IPS-18a (cell line): Measurements from ENCODE around the gene TBR1.
A peak's percentile ranks its signal among the peaks of the same experiment; 100 is the strongest.

Source experiments
- H3K27ac ChIP-seq: one replicate; pipeline ENCODE4 v1.5.1; 2013; ENCODE audit warnings: low read length
- H3K27me3 ChIP-seq: one replicate; pipeline ENCODE4 v1.6.1; 2013; ENCODE audit warnings: mild to moderate bottlenecking, low read length; ENCODE audit not compliant: control insufficient read depth, insufficient read depth
- H3K36me3 ChIP-seq: one replicate; pipeline ENCODE4 v1.6.1; 2013; ENCODE audit warnings: low read depth, low read length; ENCODE audit not compliant: control insufficient read depth
- H3K4me1 ChIP-seq: one replicate; pipeline ENCODE4 v1.6.1; 2013; ENCODE audit warnings: low read depth, low read length; ENCODE audit not compliant: control insufficient read depth
- H3K4me3 ChIP-seq: one replicate; pipeline ENCODE4 v1.5.1; 2013; ENCODE audit warnings: low read length
- H3K9ac ChIP-seq: one replicate; pipeline ENCODE4 v1.6.1; 2013; ENCODE audit warnings: mild to moderate bottlenecking, low read length, moderate library complexity
- H3K9me3 ChIP-seq: one replicate; pipeline ENCODE4 v1.6.1; 2013; ENCODE audit warnings: low read depth, low read length; ENCODE audit not compliant: control insufficient read depth

Gene TBR1

DNA sequence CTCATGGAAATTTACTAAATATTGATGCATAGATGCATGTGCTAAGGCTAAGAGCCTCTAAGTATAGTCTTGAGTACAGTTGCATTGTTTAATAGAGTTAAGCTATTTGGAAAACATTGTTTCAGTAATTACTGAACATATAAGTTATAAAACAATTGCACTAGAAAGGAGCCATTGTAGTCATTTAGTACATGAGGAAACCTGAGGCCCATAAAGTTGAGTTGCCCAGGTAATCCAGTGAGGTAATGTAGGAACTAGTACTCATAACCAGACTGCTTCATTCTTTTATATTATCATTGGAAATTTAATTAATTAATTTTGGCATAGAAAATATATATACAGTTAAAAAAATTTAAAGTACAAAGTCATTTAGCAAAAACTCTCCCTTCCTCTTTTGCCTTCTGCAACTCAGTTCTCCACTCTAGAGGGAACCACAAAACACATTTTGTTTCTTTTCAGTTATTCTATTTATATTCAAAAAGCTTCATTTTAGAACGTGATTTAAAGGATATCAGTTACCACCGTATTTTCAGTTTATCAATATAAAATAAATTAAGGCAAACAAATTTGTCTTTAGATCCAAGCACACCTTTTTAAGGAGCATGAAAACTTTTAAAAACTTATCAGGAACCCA lies 27.8 kb upstream of the TBR1 start:
- Histone ChIP-seq H3K36me3 (peaks cover 31% of the 10 kb centered on the region), H3K4me1 (peaks cover 4% of the 10 kb centered on the region), H3K27ac (no peak overlapping the region), H3K27me3 (no peaks in the 10 kb centered on the region), H3K4me3 (no peak overlapping the region), H3K9ac (no peak overlapping the region), H3K9me3 (no peaks in the 10 kb centered on the region)

DNA sequence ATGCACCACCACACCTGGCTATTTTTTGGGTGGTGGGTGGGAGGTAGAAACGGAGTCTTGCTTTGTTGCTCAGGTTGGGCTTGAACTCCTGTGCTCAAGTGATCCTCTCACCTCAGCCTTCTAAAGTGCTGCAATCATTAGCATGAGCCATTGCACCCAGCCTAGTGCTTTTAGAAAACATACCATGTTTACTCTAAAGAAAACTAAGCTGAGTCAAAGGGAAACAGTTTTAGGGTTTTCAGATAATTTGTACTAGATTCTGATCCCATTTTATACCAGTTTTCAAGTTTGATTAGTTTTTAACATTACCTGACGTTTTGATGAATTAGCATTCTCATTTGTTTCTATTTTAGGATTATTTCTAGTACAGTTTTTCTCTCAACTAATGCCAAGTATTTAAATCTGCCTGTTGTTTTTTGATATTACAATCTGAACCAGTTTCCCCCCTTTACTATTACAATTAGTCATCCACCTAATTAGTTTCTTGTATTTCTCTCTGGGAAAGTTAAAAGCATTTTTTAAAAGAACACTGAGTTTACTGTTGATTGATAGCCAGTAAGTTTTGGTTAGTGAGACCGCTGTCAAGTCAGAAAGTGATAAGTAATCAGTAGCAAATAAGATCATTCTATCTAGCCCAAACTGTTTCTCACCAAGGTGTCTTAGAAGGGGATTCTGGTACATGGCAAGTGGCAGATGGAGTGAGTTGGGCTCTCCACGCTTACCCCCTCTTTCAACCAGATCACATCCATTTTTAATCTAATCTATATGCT lies 24.2 kb upstream of the TBR1 start:
- H3K9ac ChIP-seq = no peak overlapping the region
- peaks cover 15% of the 10 kb centered on the region for H3K4me1 ChIP-seq
- no peak overlapping the region for H3K27ac ChIP-seq
- peaks cover 34% of the 10 kb centered on the region for H3K36me3 ChIP-seq
- H3K27me3 ChIP-seq = no peaks in the 10 kb centered on the region
- H3K9me3 ChIP-seq = no peaks in the 10 kb centered on the region
- no peak overlapping the region for H3K4me3 ChIP-seq

DNA sequence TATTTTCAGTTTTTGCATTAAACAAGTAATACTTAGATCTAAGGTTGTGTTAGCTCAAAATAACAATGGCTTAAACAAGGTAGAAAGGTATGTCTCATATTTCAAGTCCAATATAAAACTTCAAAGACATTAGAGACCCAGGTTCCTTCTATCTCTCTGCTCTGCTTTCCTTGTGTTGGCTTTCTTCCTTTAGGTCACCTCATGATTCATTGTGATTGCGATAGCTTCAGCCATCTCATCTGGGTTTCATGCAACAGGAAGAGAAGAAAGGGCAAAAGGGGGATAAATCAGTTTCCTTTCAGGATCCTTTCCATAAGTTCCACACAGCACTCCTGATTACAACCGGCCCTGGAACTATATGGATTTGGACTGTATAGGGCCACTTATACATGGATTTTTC lies 16.0 kb upstream of the TBR1 start:
- Histone ChIP-seq H3K36me3 (peaks cover 20% of the 10 kb centered on the region), H3K4me3 (no peak overlapping the region), H3K9me3 (no peaks in the 10 kb centered on the region), H3K9ac (no peak overlapping the region), H3K27me3 (no peaks in the 10 kb centered on the region), H3K27ac (no peak overlapping the region), H3K4me1 (peaks cover 2% of the 10 kb centered on the region)

DNA sequence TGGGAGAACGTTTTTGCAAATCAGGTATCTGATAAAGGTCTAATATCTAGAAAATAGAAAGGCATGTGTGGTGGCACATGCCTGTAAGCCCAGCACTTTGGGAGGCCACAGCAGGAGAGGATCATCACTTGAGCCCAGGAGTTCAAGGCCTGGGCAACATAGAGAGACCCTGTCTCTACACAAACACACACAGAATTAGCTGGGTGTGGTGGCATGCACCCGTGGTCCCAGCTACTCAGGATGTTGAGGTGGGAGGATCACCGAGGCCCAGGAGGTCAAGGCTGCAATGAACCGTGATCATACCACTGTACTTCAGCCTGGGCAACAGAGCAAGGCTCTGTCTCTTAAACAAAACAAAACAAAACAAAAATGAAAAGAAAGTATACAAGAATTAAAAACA lies 13.8 kb upstream of the TBR1 start:
- Histone ChIP-seq H3K4me1 (no peaks in the 10 kb centered on the region), H3K27me3 (no peaks in the 10 kb centered on the region), H3K4me3 (no peak overlapping the region), H3K36me3 (peaks cover 6% of the 10 kb centered on the region), H3K9me3 (no peaks in the 10 kb centered on the region), H3K27ac (no peak overlapping the region), H3K9ac (no peak overlapping the region)

DNA sequence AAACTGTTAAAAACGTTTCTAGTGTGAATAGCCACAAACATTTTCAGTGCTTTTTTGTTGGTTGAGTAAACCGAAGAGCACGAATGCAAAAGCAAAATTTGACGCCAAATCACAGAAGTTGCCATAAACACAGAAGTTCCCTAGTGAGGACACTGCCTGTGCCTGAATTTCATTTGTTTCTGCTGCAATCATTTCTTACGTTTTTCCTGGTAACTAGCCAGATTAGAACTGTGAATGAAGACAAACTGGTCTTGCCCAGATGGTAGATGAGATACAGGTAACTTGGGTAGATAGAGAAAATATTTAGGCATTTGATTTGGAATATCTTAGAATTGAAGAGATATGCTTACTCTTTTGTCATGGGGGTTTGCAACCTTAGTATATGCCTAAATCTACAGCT lies 9.8 kb upstream of the TBR1 start:
- peaks cover 2% of the 10 kb centered on the region for H3K36me3 ChIP-seq
- no peak overlapping the region for H3K9ac ChIP-seq
- no peak overlapping the region for H3K27ac ChIP-seq
- H3K4me3 ChIP-seq = no peak overlapping the region
- no peaks in the 10 kb centered on the region for H3K4me1 ChIP-seq
- no peaks in the 10 kb centered on the region for H3K27me3 ChIP-seq
- H3K9me3 ChIP-seq = no peaks in the 10 kb centered on the region

DNA sequence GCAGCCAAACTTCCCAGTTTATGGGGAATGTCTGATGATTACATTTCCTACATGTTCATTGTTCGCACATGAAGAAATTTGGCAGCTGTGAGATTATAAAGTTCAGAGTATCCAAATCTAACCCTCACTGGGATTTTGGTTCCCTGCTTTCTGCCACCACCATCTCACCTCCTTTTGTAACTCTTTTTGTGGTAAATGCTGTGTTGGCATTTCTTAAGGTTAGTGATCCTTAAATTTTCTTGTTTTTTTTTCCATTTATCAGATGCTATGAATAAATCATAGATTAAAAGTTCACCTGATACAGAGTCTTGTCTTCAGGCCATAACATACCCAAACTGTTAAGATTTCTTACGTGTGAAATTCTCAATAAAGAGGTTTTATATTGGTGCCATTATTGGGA lies 8.5 kb upstream of the TBR1 start:
- Histone ChIP-seq H3K9me3 (no peaks in the 10 kb centered on the region), H3K9ac (no peak overlapping the region), H3K4me1 (no peaks in the 10 kb centered on the region), H3K27ac (no peak overlapping the region), H3K27me3 (peaks cover 11% of the 10 kb centered on the region), H3K36me3 (no peaks in the 10 kb centered on the region), H3K4me3 (no peak overlapping the region)

DNA sequence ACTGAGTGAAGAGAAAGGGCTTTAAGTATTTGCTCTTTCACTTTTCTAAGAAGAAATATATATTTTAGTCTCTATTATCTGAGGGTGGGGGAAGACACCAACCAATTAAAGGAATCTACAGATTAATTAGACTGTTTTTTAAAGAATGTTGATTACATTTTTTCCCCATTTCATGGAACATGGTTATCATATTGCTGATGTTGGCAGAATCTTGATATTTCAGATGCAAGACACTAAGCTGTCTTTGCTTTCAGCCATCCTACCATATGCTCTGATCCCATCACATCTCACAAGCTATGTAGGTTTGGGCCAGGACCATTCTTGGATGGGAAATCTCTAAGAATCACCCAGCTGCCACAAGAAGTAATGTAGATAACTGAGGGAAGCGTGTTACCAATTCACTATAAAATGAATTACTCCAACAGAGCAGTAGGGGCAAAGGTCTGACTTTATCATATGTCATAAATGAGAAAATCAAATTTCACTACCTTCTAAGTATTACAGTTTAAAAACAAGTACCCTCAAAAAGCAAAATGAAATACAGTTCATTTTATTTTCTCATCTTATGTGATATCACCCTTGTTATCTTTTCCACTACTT lies 6.7 kb upstream of the TBR1 start:
- Histone ChIP-seq H3K27ac (no peak overlapping the region), H3K4me1 (peaks cover 8% of the 10 kb centered on the region), H3K27me3 (peaks cover 29% of the 10 kb centered on the region), H3K36me3 (no peaks in the 10 kb centered on the region), H3K9ac (no peak overlapping the region), H3K4me3 (no peak overlapping the region), H3K9me3 (no peaks in the 10 kb centered on the region)

DNA sequence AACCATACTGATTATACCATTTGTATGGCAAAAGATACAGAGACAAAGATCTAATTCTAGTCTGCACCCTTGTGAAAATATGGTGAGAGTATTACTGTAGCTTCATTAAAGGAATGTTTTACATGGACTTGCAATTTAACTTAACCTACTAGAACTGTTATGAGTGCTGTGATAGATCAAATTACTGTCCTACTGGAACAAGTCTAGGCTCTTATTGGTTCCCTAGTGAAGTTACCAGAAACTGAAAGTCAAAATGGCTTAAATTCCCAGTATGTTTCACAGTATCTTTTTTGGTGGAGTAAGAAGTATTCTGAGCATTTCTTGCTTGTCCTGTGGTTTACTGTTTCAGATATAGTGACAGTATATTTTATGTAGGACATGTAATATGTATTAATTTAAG lies 3.8 kb upstream of the TBR1 start:
- Histone ChIP-seq H3K36me3 (no peaks in the 10 kb centered on the region), H3K4me3 (no peak overlapping the region), H3K9me3 (no peaks in the 10 kb centered on the region), H3K9ac (no peak overlapping the region), H3K4me1 (peaks cover 22% of the 10 kb centered on the region), H3K27ac (no peak overlapping the region), H3K27me3 (peaks cover 59% of the 10 kb centered on the region)

DNA sequence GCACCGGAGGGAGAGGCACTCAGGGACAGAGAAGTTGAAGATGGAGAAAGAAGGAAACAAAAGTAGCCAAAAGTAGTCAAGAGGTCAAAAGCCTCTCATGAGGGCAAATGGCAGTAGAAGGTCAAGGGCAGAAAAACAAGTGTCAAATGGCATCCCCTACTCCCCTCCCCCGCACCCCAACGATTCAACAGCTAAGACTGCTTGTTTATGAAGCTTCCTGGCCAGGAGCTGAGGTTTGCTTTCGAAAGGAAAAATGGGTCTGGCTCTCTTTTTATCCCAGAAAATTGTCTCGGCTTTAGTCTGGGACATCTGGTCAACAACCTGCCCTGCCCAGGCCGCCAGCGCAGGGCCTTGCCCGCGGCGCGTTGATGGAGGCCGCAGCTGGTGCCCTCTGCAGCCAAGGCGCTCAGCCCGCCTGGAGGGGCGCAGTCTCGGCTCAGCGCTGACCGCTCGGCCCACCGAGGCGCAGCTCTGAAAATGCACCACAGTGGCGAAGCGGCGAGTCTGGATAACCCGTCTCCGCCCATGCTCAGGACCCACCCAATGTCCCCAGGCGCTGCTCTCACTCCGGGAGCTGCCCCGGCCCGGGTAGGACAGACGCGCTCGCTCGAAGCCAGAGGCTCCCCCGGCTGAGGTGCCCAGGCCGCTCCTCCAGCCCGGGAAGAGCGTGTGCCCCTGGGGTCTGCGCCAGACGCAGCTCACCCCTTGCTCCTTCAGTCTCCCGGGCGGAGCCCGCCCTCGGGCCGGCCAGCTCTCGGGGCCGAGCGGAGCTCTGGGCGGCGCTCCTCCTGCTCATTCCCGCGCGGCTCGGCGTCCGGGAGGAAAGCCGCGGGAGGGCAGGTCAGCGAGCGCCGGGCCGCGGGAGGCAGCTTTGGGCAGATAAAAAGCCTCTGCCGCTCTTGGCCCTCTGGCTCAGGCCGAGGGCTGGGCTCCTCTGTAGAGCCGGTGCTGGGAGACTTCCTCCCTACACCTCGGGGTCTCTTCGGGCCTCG lies 1.8 kb upstream of the TBR1 start:
- no peak overlapping the region for H3K9ac ChIP-seq
- H3K9me3 ChIP-seq = no peaks in the 10 kb centered on the region
- H3K4me1 ChIP-seq = peaks cover 38% of the 10 kb centered on the region
- peaks cover 79% of the 10 kb centered on the region for H3K27me3 ChIP-seq
- no peaks in the 10 kb centered on the region for H3K36me3 ChIP-seq
- no peak overlapping the region for H3K27ac ChIP-seq
- peak overlapping the region; percentile 54 for H3K4me3 ChIP-seq

DNA sequence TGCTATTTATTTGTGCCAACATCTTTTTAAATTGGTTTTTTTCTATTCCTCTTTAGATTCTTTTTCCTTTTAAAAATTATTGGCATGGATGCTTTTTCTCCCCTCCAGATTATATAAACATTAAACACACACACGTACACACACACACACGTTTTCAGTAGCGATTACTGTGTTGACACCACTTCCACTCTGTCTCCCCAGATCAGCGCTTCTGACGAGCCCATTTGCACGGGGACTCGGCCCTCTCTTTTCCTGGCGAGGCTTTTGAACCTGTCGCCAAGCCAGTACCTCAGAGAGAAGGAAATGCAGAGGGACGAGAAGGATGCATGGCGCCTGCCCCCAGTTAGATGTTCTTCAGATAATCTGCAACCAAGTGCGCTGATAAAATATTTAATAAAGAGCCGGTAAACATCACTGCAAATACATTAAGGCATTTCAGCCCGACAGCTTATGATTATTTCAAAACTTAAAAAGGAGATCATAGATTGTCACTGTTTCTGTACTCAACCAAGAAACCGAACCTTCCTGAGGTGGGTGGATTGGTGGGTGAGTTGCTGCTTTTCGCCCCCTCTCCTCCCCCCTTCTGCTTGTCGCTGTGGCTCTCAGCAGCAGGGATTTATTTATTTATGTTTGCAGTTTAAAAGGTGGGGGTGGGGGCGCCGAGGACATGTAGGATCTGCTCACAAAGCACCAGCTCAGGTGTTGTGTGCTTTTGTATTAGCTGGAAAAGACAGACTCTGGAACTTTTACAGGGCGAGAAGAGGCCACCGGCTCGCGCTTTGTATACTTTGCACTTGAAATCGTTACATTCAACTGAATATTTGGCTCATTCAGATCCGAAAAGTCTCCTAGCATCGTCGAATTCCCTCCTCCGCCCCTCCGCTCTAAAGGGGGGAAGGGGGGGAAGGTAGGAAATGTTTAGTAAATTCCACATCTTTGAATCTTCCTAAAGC lies 787 bp upstream of the TBR1 start:
- H3K9me3 ChIP-seq = no peaks in the 10 kb centered on the region
- H3K9ac ChIP-seq = no peak overlapping the region
- peaks cover 39% of the 10 kb centered on the region for H3K4me1 ChIP-seq
- peak overlapping the region; percentile 54 for H3K4me3 ChIP-seq
- H3K27ac ChIP-seq = no peak overlapping the region
- H3K36me3 ChIP-seq = no peaks in the 10 kb centered on the region
- H3K27me3 ChIP-seq = peaks cover 88% of the 10 kb centered on the region
